Activated CD4-positive, alpha-beta T cell treated with anti-CD3 and anti-CD28 coated beads for 36 hours (primary cell): ENCODE measurements around the gene C11orf21. TPM values are rescaled to one million over a fixed set of nuclear protein-coding genes. Genes with fewer than 3 reads are reported as not detected.
A peak's percentile ranks its signal among the peaks of the same experiment; 100 is the strongest.
"Not testable (repeated sequence)": the region's sequence is repeated elsewhere in the genome, so short reads cannot be mapped to it uniquely, and the experiment has no call there.

ENCODE experiments used
- ATAC-seq: fragments of 200-7000 bp; cut with Tn5 transposase; one replicate; pipeline ENCODE4 v1.10.0; 2021; ENCODE audit warnings: mild to moderate bottlenecking, moderate library complexity
- CTCF ChIA-PET: fragments of 350-600 bp; sonication (Branson Sonifier 250); formaldehyde crosslinking; loops from one replicate; lab custom pipeline; 2021; ENCODE audit warnings: antibody characterized with exemption; lab: Charles Lee
- POLR2A ChIA-PET: fragments of 350-600 bp; sonication (Branson Sonifier 250); formaldehyde crosslinking; loops from one replicate; lab custom pipeline; 2021; ENCODE audit warnings: antibody characterized with exemption, inconsistent platforms; lab: Charles Lee
- DNase-seq: peaks from one replicate; pipeline ENCODE4 v3.0.0-alpha.2; 2020
- H3K27ac Mint-ChIP-seq: one replicate; pipeline ENCODE4 v1.8.0; 2021; ENCODE audit warnings: mixed read lengths
- H3K27me3 Mint-ChIP-seq: one replicate; pipeline ENCODE4 v1.8.0; 2021; ENCODE audit warnings: mixed read lengths
- H3K36me3 Mint-ChIP-seq: one replicate; pipeline ENCODE4 v1.8.0; 2021; ENCODE audit warnings: low read depth, mixed read lengths
- H3K4me1 Mint-ChIP-seq: one replicate; pipeline ENCODE4 v1.8.0; 2021; ENCODE audit warnings: mixed read lengths
- H3K4me3 Mint-ChIP-seq: one replicate; pipeline ENCODE4 v1.8.0; 2021; ENCODE audit warnings: mild to moderate bottlenecking, moderate library complexity, mixed read lengths
- H3K9me3 Mint-ChIP-seq: one replicate; pipeline ENCODE4 v1.8.0; 2021; ENCODE audit warnings: low read depth, mixed read lengths
- intact Hi-C, 2 experiments: fragments of 100-400 bp; cut with DNase I in 1 of 2; cut with micrococcal nuclease in 1 of 2; formaldehyde crosslinking; loops; one replicate each; pipeline versions ENCODE4 v1.14.2 to v1.15.1; 2022 to 2024; cut with DNase I, micrococcal nuclease
- total RNA-seq, 2 experiments: library from RNA; stranded (reverse); gene quantifications; one replicate each; pipeline ENCODE4 v1.2.3, GENCODE V29; 2021

The C11orf21 gene
- 1 to 10 TPM; 6.7 to 8.3 TPM for total RNA-seq

DNA sequence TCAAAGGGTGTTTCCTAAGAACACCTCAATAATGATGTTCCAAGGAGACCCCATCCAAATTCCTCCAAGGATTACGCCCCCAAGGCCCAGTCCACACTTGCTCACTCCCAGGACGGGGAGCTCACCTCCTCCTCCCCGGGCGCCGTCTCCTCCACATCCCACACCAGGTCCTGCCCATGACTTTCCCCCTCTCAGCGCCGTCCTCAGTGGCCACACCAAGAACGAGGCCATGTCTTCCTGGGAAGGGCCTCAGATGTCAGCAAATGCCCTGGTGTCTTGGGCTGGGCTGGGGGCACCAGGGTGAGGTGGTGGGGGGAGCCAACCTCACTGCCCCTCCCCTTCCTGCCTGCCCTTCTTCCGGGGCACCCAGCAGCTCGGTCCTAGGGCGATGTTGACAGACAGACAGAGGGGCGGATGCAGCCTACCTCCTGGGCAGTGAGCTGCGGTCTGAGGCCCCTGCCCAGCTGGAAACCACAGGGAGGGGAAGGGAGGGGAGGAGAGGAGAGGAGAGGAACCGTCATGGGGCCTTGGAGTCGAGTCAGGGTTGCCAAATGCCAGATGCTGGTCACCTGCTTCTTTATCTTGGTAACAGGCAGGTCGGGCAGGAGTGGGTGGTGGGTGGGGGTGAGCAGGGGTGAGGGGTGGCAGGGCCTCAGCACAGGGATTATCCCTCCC lies at the start of gene C11orf21, which contains the start of gene TSPAN32:
C11orf21 (minus strand) TSS at position 288 of the 675 bp plus-strand sequence; CDS start at position 178, 110 bp downstream.
TSPAN32 (plus strand) TSS at position 383 of the 675 bp plus-strand sequence; CDS start at position 520, 137 bp downstream.
- CTCF ChIA-PET, result interaction anchor here (1.4 to 6.7 kb wide), 2 partner anchors 107 to 118 kb away, joined by 3 to 102 read pairs; no protein-coding TSS in a partner anchor
- DNase-seq (peak; percentile 77), ATAC-seq (peak; percentile 71)
- no peaks in the 10 kb centered on the region for H3K9me3 Mint-ChIP-seq
- no peaks in the 10 kb centered on the region for H3K36me3 Mint-ChIP-seq
- peaks cover 51% of the 10 kb centered on the region for H3K4me1 Mint-ChIP-seq
- H3K27me3 Mint-ChIP-seq, result no peaks in the 10 kb centered on the region
- H3K27ac Mint-ChIP-seq, result peak within 1 kb of the TSS; percentile 87
- intact Hi-C loops, result loop anchor here in 1 of 2 experiments (1.0 to 2.0 kb wide), 4 partner anchors 32 to 115 kb away; partner anchors contain the start of gene TSSC4
- POLR2A ChIA-PET, result interaction anchor here (1.0 kb wide), 1 partner anchor 75 kb away, joined by 3 read pairs; no protein-coding TSS in a partner anchor
- peak within 1 kb of the TSS; percentile 81 for H3K4me3 Mint-ChIP-seq

DNA sequence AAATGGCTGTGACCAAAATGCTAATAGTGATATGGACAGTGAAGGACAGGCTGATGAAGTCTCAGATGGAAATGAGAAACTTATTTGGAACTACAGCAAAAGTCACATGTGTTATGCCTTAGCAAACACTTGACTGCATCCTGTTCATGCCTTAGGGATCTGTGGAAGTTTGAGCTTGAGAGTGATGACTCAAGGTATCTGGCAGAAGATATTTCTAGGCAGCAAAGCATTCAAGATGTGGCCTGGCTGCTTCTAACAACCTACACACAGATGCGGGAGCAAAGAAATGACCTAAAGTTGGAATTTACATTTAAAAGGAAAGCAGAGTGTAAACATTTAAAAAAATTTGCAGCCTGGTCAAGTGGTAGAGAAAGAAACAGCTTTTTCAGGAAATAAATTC lies 47.3 kb upstream of the C11orf21 start:
- Mint-ChIP-seq H3K9me3 (peaks cover 2% of the 10 kb centered on the region), H3K36me3 (no peaks in the 10 kb centered on the region), H3K4me1 (no peaks in the 10 kb centered on the region), H3K27ac (no peak overlapping the region), H3K4me3 (no peak overlapping the region), H3K27me3 (no peaks in the 10 kb centered on the region)
- CTCF ChIA-PET, result no interaction called here
- DNase-seq (no peak), ATAC-seq (no peak)
- POLR2A ChIA-PET, result no interaction called here
- intact Hi-C loops, result no loop called here

DNA sequence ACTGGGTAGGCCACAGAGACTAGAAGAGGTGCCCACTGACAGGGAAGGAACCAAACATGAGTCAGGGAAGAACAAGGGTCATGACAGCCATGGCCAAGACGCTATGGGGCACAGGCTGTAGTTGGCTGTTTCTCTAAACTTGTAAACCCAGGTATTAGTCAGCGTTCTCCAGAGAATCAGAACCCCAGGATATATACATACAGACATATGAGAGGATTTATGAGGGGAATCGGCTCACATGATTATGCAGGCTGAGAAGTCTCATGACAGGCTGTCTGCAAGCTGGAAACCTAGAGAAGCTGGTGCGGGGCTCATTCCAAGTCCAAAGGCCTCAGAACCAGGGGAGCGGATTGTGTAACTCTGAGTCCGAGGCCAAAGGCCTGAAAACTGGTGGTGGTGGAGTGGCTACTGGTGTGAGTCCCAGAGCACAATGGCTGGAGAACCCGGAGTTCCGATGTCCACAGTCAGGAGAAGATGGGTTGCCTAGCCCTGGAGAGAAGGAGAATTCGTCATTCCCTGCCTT lies 45.7 kb upstream of the C11orf21 start:
- ATAC-seq (no peak), DNase-seq (no peak)
- CTCF ChIA-PET, result no interaction called here
- no peaks in the 10 kb centered on the region for H3K4me1 Mint-ChIP-seq
- POLR2A ChIA-PET, result no interaction called here
- H3K9me3 Mint-ChIP-seq, result peaks cover 5% of the 10 kb centered on the region
- H3K27ac Mint-ChIP-seq, result no peak overlapping the region
- intact Hi-C loops, result no loop called here
- no peaks in the 10 kb centered on the region for H3K36me3 Mint-ChIP-seq
- H3K27me3 Mint-ChIP-seq, result no peaks in the 10 kb centered on the region
- H3K4me3 Mint-ChIP-seq, result no peak overlapping the region

DNA sequence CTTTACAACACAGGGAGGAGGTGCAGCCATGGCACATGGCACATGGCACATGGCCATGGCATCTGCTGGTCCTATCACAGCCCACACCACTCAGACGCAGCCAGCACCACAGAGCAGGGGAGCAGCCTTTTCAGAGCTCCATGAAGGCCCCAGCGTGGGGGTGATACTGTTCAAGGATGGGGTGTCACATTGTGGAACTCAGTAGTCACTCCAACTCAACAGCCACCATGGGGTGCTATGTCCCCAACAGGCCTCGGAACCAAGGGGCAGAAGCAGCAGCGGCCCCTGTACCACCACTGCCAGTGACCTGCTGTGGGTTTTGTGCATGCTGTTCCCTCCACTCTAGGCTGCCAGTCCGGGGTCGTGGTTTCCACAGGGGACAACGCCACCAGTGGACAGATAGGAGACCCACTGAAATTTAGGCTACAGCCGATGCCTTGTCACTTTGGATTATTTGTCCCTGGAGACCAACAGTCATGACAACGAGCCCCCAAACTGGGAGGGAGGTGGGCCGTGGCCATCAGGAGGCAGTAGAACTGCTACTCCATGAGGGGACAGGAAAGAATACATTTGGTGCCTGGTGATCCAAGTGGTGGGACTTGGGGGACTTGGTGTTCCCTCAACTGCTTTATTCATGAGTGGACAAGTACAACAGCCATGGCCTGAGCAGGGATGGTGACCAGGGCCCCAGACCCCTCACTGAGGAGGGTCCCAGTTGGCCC lies 45.0 kb upstream of the C11orf21 start:
- Mint-ChIP-seq H3K9me3 (peaks cover 6% of the 10 kb centered on the region), H3K27ac (no peak overlapping the region), H3K4me3 (no peak overlapping the region), H3K36me3 (no peaks in the 10 kb centered on the region), H3K27me3 (no peaks in the 10 kb centered on the region), H3K4me1 (no peaks in the 10 kb centered on the region)
- no peak for ATAC-seq
- ChIA-PET CTCF (interaction anchor here (0.6 kb wide), 1 partner anchor 184 kb away, joined by 3 read pairs; no protein-coding TSS in a partner anchor), POLR2A (no interaction called here)
- intact Hi-C loops, result no loop called here
- no peak for DNase-seq

DNA sequence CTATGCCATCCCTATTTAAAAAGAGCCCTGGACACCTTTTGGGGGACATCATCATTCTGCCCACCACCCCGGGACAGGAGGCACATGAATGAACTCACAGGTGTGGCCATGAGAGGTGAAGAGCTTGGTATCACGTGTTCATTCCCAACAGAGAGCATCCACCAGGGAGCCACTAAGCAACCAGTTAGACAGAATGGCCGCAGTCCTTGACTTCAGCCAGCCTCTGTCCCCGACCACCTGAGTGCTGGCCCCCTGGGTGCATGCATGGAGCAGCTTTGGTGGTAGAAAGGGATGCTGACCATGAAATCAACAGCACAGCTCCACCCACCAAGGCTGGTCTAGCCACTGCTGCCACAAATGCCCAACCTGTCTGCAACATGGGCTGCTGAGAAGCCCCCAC lies 44.3 kb upstream of the C11orf21 start:
- peaks cover 6% of the 10 kb centered on the region for H3K9me3 Mint-ChIP-seq
- no peak overlapping the region for H3K4me3 Mint-ChIP-seq
- CTCF ChIA-PET, result no interaction called here
- DNase-seq, result no peak
- POLR2A ChIA-PET, result no interaction called here
- no peaks in the 10 kb centered on the region for H3K27me3 Mint-ChIP-seq
- intact Hi-C loops, result no loop called here
- no peaks in the 10 kb centered on the region for H3K4me1 Mint-ChIP-seq
- no peaks in the 10 kb centered on the region for H3K36me3 Mint-ChIP-seq
- H3K27ac Mint-ChIP-seq, result no peak overlapping the region
- no peak for ATAC-seq

DNA sequence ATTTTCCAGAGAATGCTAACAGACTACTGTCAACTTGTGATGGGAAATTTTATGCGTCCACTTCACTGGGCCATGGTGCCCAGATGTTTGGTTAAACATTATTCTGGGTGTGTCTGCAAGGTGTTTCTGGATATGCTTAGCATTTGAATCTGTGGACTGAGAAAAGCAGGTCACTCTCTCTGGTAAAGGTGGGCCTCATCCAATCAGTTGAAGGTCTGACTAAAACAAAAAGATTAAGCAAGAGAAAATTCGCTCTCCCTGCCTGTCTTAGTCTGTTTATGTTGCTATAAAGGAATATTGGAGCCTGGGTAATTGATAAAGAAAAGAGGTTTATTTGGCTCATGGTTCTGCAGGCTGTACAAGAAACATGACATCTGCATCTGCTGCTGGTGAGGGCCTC lies 43.3 kb upstream of the C11orf21 start:
- H3K9me3 Mint-ChIP-seq, result peaks cover 6% of the 10 kb centered on the region

DNA sequence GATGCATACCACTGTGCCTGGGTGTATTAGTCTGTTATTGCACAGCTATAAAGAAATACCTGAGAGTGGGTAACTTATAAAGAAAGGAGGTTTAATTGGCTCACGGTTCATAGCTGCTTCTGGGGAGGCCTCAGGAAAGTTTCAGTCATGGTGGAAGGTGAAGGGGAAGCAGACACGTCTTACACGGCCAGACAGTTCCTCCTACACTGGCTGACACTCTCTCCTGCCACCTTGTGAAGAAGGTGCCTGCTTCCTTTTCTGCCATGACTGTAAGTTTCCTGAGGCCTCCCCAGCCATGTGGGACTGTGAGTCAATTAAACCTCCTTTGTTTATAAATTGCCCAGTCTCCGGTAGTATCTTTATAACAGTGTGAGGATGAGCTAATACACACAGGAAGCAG lies 41.8 kb upstream of the C11orf21 start:
- H3K27me3 Mint-ChIP-seq, result peaks cover 4% of the 10 kb centered on the region
- no peaks in the 10 kb centered on the region for H3K36me3 Mint-ChIP-seq
- ATAC-seq, result no peak
- intact Hi-C loops, result no loop called here
- ChIA-PET POLR2A (no interaction called here), CTCF (no interaction called here)
- no peak for DNase-seq
- H3K4me1 Mint-ChIP-seq, result no peaks in the 10 kb centered on the region
- no peak overlapping the region for H3K27ac Mint-ChIP-seq
- H3K9me3 Mint-ChIP-seq, result peaks cover 6% of the 10 kb centered on the region
- no peak overlapping the region for H3K4me3 Mint-ChIP-seq

More for the DNA sequence above, 43.3 kb upstream of the C11orf21 start:
- ChIA-PET CTCF (interaction anchor here (0.9 kb wide), 1 partner anchor 75 kb away, joined by 4 read pairs; no protein-coding TSS in a partner anchor), POLR2A (no interaction called here)
- H3K36me3 Mint-ChIP-seq, result no peaks in the 10 kb centered on the region
- ATAC-seq (no peak), DNase-seq (no peak)
- no peak overlapping the region for H3K4me3 Mint-ChIP-seq
- H3K4me1 Mint-ChIP-seq, result no peaks in the 10 kb centered on the region
- intact Hi-C loops, result no loop called here
- H3K27me3 Mint-ChIP-seq, result no peaks in the 10 kb centered on the region
- H3K27ac Mint-ChIP-seq, result no peak overlapping the region

DNA sequence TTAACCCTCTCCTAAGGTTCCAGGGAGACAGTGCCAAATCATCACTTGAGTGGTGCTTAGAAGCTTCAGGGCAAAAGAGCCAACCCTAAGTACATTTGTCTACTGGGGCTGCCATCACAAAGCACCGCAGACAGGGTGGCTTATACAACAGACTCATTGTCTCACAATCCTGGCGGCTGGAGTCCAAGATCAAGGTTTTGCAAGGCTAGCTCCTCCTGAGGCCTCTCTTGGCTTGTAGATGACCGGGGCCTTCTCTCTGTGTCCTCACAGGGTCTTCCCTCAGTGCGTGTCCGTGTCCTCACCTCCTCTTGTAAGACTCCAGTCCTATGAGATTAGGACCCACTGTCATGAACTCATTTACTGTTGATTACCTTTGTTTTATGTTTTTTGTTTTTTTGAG lies 41.3 kb upstream of the C11orf21 start:
- H3K27ac Mint-ChIP-seq, result no peak overlapping the region
- POLR2A ChIA-PET, result no interaction called here
- H3K4me1 Mint-ChIP-seq, result no peaks in the 10 kb centered on the region
- DNase-seq (no peak), ATAC-seq (no peak)
- no peak overlapping the region for H3K4me3 Mint-ChIP-seq
- peaks cover 4% of the 10 kb centered on the region for H3K27me3 Mint-ChIP-seq
- H3K36me3 Mint-ChIP-seq, result no peaks in the 10 kb centered on the region
- intact Hi-C loops, result no loop called here
- CTCF ChIA-PET, result no interaction called here
- H3K9me3 Mint-ChIP-seq, result peaks cover 6% of the 10 kb centered on the region

DNA sequence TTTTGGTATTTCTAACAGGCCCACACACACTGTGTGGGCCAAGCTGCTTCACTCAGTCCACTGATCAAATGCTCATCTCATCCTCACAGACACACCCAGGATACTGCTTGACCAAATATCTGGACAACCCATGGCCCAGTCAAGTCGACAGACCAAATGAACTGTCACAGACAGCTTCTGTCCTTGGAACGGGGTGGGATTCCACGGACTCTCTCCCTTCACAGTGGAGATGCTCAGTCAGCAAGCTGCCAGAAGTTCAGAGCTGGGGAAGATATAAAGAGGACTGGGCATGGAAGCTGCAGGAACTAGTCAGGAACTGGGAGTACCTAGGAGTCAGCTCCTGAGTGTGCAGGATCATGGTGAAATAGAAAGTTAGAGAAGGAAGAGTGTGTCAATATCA lies 40.8 kb upstream of the C11orf21 start:
- POLR2A ChIA-PET, result no interaction called here
- ATAC-seq (no peak), DNase-seq (no peak)
- Mint-ChIP-seq H3K36me3 (no peaks in the 10 kb centered on the region), H3K27ac (no peak overlapping the region), H3K27me3 (peaks cover 6% of the 10 kb centered on the region), H3K9me3 (peaks cover 6% of the 10 kb centered on the region), H3K4me3 (no peak overlapping the region), H3K4me1 (no peaks in the 10 kb centered on the region)
- CTCF ChIA-PET, result no interaction called here
- intact Hi-C loops, result no loop called here

DNA sequence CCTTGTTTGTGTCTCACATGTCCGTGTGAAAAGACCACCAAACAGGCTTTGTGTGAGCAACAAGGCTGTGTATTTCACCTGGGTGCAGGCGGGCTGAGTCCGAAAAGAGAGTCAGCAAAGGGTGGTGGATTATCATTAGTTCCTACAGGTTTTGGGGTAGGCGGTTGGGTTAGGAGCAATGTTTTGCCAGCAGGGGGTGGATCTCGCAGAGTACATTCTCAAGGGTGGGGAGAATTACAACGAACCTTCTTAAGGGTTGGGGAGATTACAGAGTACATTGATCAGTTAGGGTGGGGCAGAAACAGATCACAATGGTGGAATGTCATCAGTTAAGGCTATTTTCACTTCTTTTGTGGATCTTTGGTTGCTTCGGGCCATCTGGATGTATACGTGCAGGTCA lies 37.0 kb upstream of the C11orf21 start:
- DNase-seq, ATAC-seq, intact Hi-C loops, H3K27me3 Mint-ChIP-seq, H3K36me3 Mint-ChIP-seq, H3K27ac Mint-ChIP-seq, H3K9me3 Mint-ChIP-seq, H3K4me1 Mint-ChIP-seq, CTCF ChIA-PET, H3K4me3 Mint-ChIP-seq, POLR2A ChIA-PET: not testable (repeated sequence)

DNA sequence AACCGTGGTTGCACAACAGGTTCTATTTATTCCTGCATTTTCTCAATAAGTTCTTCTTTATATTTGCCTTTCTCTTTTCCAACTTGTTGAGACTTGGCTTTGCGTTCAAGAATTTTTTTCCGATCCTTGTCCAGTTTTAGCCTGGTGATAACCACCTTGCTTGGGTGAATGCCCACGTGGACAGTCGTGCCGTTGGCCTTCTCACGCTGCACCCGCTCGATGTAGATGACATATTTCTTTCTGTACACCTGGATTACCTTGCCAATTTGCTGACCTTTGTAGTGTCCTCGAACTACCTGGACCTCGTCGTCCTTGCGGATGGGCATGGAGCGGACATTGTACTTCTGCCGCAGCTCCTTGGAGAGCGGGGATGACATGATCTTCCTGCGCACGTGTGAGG lies 33.6 kb upstream of the C11orf21 start:
- H3K36me3 Mint-ChIP-seq, POLR2A ChIA-PET, CTCF ChIA-PET, H3K27ac Mint-ChIP-seq, intact Hi-C loops, H3K4me3 Mint-ChIP-seq, H3K4me1 Mint-ChIP-seq, ATAC-seq, H3K9me3 Mint-ChIP-seq, DNase-seq: not testable (repeated sequence)
- H3K27me3 Mint-ChIP-seq, result peaks cover 14% of the 10 kb centered on the region
